HepG2 (cell line): ENCODE data around the gene PSME3IP1. TPM values are rescaled to one million over a fixed set of nuclear protein-coding genes. Genes with fewer than 3 reads are reported as not detected.

ENCODE experiments used
- ATAC-seq: fragments of 200-7000 bp; cut with Tn5 transposase; 3 replicates; pipeline ENCODE4 v1.9.1; 2020; ENCODE audit warnings: mild to moderate bottlenecking, moderate library complexity
- BruUV-seq: library from RNA; stranded (reverse); fragments of 400-500 nt; replicated peaks from 2 replicates; lab custom pipeline; 2021; lab: Mats Ljungman, UMichigan
- CTCF ChIA-PET: fragments of 300-600 bp; formaldehyde crosslinking; extraction: SDS; loops from one replicate; lab custom pipeline; 2021; ENCODE audit warnings: low total read pairs, inconsistent platforms, low intra/inter-chr PET ratio; lab: Yijun Ruan, JAX
- POLR2A ChIA-PET: fragments of 350-600 bp; sonication (Branson Sonifier 250); formaldehyde crosslinking; loops from one replicate; lab custom pipeline; 2020; ENCODE audit warnings: antibody characterized with exemption, inconsistent platforms; lab: Yijun Ruan, JAX
- DNase-seq: peaks from one replicate; pipeline ENCODE4 v3.0.0-alpha.2; 2015; ENCODE audit warnings: low spot score
- FAIRE-seq: peaks from 3 replicates; lab custom pipeline; 2011; peaks lifted over from hg19 to GRCh38; lab: Jason Lieb, UNC
- H2AFZ ChIP-seq: one replicate; pipeline ENCODE4 v1.6.1; 2011; ENCODE audit warnings: low read length, inconsistent platforms
- H3K27ac ChIP-seq: fragments of 300-600 bp; 3 replicates; pipeline ENCODE4 v1.8.0; 2011; ENCODE audit warnings: mixed run types, mild to moderate bottlenecking, mixed read lengths, low read length, inconsistent platforms; ENCODE audit not compliant: insufficient read depth; ENCODE audit errors: extremely low read length
- H3K27me3 ChIP-seq, 2 experiments: fragments of 200-600 bp in 1 of 2; 2 replicates in 1 of 2; 3 replicates in 1 of 2; pipeline versions ENCODE4 v1.6.0 to v1.8.0; 2011; ENCODE audit warnings: low read length in 2 of 2, mild to moderate bottlenecking in 2 of 2, moderate library complexity in 2 of 2, inconsistent platforms in 1 of 2; ENCODE audit not compliant: insufficient read depth in 2 of 2, control insufficient read depth in 1 of 2
- H3K36me3 ChIP-seq, 2 experiments: fragments of 200-600 bp in 1 of 2; replicated peaks in 1 of 2; 2 replicates in 1 of 2; 3 replicates in 1 of 2; pipeline versions ENCODE4 v1.5.1 to v1.8.0; 2011; ENCODE audit warnings: low read length in 2 of 2, inconsistent platforms in 1 of 2; ENCODE audit not compliant: insufficient read depth in 2 of 2, control insufficient read depth in 1 of 2
- H3K4me1 ChIP-seq: 2 replicates; pipeline ENCODE4 v1.5.1; 2012; ENCODE audit warnings: low read length, inconsistent platforms; ENCODE audit not compliant: insufficient read depth
- H3K4me2 ChIP-seq: 2 replicates; pipeline ENCODE4 v1.6.0; 2011; ENCODE audit warnings: low read depth, low read length, inconsistent platforms
- H3K4me3 ChIP-seq, 3 experiments: fragments of 200-600 bp in 1 of 3; sonication (generic), shearing (Covaris generic) in 1 of 3; replicated peaks in 1 of 3; 2 replicates each; pipeline ENCODE4 v1.5.1; 2011 to 2016; ENCODE audit warnings: low read length in 3 of 3, inconsistent platforms in 2 of 3, low read depth in 2 of 3, mild to moderate bottlenecking in 2 of 3, control low read depth in 1 of 3, mixed read lengths in 1 of 3; ENCODE audit not compliant: insufficient read depth in 1 of 3
- H3K79me2 ChIP-seq: one replicate; pipeline ENCODE4 v1.6.1; 2011; ENCODE audit warnings: low read length, inconsistent platforms; ENCODE audit not compliant: insufficient read depth
- H3K9ac ChIP-seq: 2 replicates; pipeline ENCODE4 v1.6.0; 2011; ENCODE audit warnings: mild to moderate bottlenecking, low read depth, low read length, inconsistent platforms; ENCODE audit not compliant: insufficient read depth
- H3K9me3 ChIP-seq: 2 replicates; pipeline ENCODE4 v1.5.1; 2012; ENCODE audit warnings: mild to moderate bottlenecking, low read length
- H4K20me1 ChIP-seq: 2 replicates; pipeline ENCODE4 v1.6.0; 2011; ENCODE audit warnings: inconsistent platforms, mild to moderate bottlenecking, low read length, moderate library complexity; ENCODE audit not compliant: insufficient read depth
- CREM ChIP-seq, 2 experiments: sonication (generic) in 1 of 2; formaldehyde crosslinking in 1 of 2; IDR thresholded peaks; 2 replicates each; pipeline versions ENCODE4 v1.4.0 to v1.6.1; 2016 to 2020; ENCODE audit warnings: antibody characterized with exemption in 1 of 2, mild to moderate bottlenecking in 1 of 2, missing genetic modification reagents in 1 of 2
- FLYWCH1 ChIP-seq: sonication (generic); formaldehyde crosslinking; IDR thresholded peaks from 2 replicates; pipeline ENCODE4 v1.8.1; 2023; ENCODE audit warnings: mild to moderate bottlenecking, missing genetic modification reagents
- NKX3-1 ChIP-seq: sonication (generic); formaldehyde crosslinking; IDR thresholded peaks from 2 replicates; pipeline ENCODE4 v1.5.0; 2020; ENCODE audit warnings: missing genetic modification reagents
- PTBP1 ChIP-seq: fragments of 200-400 bp; formaldehyde crosslinking; IDR thresholded peaks from 2 replicates; pipeline ENCODE4 v1.6.1; 2018; ENCODE audit warnings: low read length, low read depth; ENCODE audit not compliant: poor library complexity, severe bottlenecking
- ZFP36L1 ChIP-seq: sonication (generic); formaldehyde crosslinking; IDR thresholded peaks from 2 replicates; pipeline ENCODE4 v1.8.0; 2022; ENCODE audit warnings: mild to moderate bottlenecking, missing genetic modification reagents, moderate library complexity
- ZNF264 ChIP-seq: sonication (generic); formaldehyde crosslinking; IDR thresholded peaks from 2 replicates; pipeline ENCODE4 v1.4.0; 2020; ENCODE audit warnings: missing genetic modification reagents
- ZNF672 ChIP-seq: sonication (generic); formaldehyde crosslinking; IDR thresholded peaks from 2 replicates; pipeline ENCODE4 v1.8.1; 2022; ENCODE audit warnings: missing genetic modification reagents
- WGBS: methylation state at CpG from one replicate; pipeline ENCODE4 v1.1.6; 2017; ENCODE audit warnings: low lambda C conversion rate; 5-methylcytosine and 5-hydroxymethylcytosine counted together
- in situ Hi-C: cut with HindIII; loops from 2 replicates; pipeline ENCODE4 v1.10.0; 2017; ENCODE audit warnings: low pct_unique_long_range_greater_than_20kb; ENCODE audit not compliant: extremely low pct_ligation_motif_present
- intact Hi-C: fragments of 100-400 bp; cut with micrococcal nuclease; formaldehyde crosslinking; loops from one replicate; pipeline ENCODE4 v1.10.0; 2022; ENCODE audit not compliant: unreplicated experiment
- polyA plus RNA-seq, 8 experiments: library from polyadenylated mRNA; depleted of rRNA in 3 of 8; stranded (reverse) in 7 of 8; unstranded in 1 of 8; fragments of >200 nt; fragmentation: Illumina TruSeq in 4 of 8; extraction: Trizol in 4 of 8; gene quantifications; 2 replicates each; pipeline versions ENCODE4 v1.2.1 to v1.2.3, GENCODE V29; 2011 to 2016; ENCODE audit warnings: low read depth in 4 of 8, missing spikeins in 1 of 8, mixed read lengths in 1 of 8; ENCODE audit not compliant: insufficient read depth in 1 of 8
- total RNA-seq, 5 experiments: library from RNA; depleted of rRNA; stranded (reverse); fragments of >200 nt; fragmentation: Illumina TruSeq; extraction: Trizol; gene quantifications; 2 replicates each; pipeline ENCODE4 v1.2.3, GENCODE V29; 2016; ENCODE audit warnings: low read depth in 1 of 5
- TF ChIP-seq, protein P1 (sequence below): sonication (generic); formaldehyde crosslinking; IDR thresholded peaks from 2 replicates; pipeline ENCODE4; 2020; ENCODE audit warnings: missing genetic modification reagents, mild to moderate bottlenecking, borderline replicate concordance
- TF ChIP-seq, protein P2 (sequence below): sonication (generic); formaldehyde crosslinking; IDR thresholded peaks from 2 replicates; pipeline ENCODE4 v1.4.0; 2020; ENCODE audit warnings: missing genetic modification reagents, borderline replicate concordance

The PSME3IP1 gene
- total and polyA plus RNA-seq, 2 of the 13 experiments (the other 11 are each of a cell fraction or from before 2014, with no cell fraction given) = 90.8 to 99.8 TPM

DNA sequence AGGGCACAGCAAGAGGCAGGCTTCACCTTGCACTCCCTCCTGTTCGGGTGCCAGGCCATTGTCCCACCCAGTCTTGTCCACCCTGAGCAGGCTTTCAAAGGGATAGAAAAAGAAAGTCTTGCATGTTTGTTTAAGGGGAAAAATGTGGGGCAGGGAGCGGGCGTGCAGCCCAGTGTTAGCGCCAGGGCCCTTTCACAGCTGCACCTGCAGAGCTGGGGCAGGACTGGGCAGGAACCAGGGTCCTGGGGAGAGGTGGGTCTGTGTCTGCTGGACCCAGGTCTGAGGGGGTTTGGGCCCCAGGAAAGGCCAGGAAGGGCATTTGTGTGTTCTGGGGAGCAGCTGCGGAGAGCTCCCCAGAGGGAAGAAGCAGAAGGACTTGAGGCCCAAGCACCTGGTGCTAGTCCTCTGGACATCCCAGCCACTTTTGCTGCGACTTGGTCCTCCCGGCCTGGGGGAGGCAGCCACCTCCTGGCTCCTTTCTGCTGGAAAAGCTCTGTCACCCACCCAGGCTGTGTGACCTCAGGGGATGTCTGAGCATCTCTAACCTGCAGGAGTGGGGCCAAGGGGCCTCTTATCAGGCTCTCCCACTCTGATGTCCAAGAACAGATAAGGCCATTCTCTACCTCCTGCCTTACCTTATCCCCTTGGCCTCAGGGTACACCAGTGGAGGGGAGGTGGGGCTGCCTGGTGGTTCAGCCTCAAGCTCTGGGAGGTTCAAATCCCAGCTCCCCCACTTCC is 44.7 kb downstream of the PSME3IP1 start:
- Histone ChIP-seq H3K9me3 (no peaks in the 10 kb centered on the region), H3K4me3 (no peak overlapping the region), H2AFZ (no peak overlapping the region), H3K4me2 (no peak overlapping the region), H4K20me1 (no peaks in the 10 kb centered on the region), H3K27me3 (no peaks in the 10 kb centered on the region), H3K36me3 (no peaks in the 10 kb centered on the region), H3K9ac (no peak overlapping the region), H3K4me1 (peaks cover 22% of the 10 kb centered on the region), H3K27ac (no peak overlapping the region), H3K79me2 (no peaks in the 10 kb centered on the region)
- intact Hi-C loops = no loop called here
- WGBS = 60% methylated on average over 7 of the region's 7 CpGs
- CTCF ChIA-PET = no interaction called here
- no peak for TF ChIP-seq NKX3-1
- TF ChIP-seq ZNF264 (CRISPR knock-in tag) = peak; percentile 56; the same call in 1 of the 2 replicates
- TF ChIP-seq PTBP1 = no peak
- no peak for TF ChIP-seq ZNF672 (CRISPR knock-in tag)
- DNase-seq (no peak), FAIRE-seq (no peak), ATAC-seq (no peak)
- POLR2A ChIA-PET = no interaction called here
- in situ Hi-C loops = no loop called here
- no TSS peak for BruUV-seq

DNA sequence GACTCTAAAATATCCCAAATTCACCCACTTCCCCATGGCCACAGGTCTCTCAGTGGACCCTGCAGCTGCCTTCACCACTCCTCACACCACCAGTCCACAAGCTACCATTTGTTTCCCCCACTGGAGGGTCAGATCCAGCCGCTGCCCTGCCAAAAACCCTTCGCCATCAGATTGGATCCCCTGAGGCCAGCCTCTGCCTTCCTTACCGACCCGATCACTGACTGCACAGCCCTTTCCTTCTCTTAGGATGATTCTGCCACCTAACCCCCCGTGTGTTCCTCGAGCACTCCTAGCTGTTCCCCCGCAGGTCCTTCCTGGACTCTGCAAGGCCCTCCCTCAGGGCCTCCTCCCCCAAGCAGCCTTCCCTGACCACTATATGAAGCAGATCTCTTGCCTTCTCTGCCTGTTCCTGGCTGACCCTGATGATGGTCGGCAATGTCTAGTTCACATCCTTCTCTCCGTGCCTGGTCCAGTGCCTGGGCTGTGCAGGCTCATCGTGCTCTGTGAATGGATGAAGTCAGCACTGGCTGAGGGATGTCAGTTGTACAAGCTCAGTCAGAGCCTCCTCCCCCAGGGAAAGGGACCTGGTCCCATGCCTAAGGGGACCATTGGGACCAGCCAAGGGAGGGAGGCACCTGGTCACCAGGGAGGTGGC is 47.4 kb downstream of the PSME3IP1 start:
- no peak overlapping the region for H3K4me2 ChIP-seq
- no peak for TF ChIP-seq ZFP36L1
- TF ChIP-seq CREM (IDR thresholded peaks at IDR 0.05) = no peak
- no peak for TF ChIP-seq CREM (CRISPR knock-in tag; IDR thresholded peaks at IDR 0.05)
- TF ChIP-seq FLYWCH1 (CRISPR knock-in tag) = no peak
- TF ChIP-seq, protein P1, sequence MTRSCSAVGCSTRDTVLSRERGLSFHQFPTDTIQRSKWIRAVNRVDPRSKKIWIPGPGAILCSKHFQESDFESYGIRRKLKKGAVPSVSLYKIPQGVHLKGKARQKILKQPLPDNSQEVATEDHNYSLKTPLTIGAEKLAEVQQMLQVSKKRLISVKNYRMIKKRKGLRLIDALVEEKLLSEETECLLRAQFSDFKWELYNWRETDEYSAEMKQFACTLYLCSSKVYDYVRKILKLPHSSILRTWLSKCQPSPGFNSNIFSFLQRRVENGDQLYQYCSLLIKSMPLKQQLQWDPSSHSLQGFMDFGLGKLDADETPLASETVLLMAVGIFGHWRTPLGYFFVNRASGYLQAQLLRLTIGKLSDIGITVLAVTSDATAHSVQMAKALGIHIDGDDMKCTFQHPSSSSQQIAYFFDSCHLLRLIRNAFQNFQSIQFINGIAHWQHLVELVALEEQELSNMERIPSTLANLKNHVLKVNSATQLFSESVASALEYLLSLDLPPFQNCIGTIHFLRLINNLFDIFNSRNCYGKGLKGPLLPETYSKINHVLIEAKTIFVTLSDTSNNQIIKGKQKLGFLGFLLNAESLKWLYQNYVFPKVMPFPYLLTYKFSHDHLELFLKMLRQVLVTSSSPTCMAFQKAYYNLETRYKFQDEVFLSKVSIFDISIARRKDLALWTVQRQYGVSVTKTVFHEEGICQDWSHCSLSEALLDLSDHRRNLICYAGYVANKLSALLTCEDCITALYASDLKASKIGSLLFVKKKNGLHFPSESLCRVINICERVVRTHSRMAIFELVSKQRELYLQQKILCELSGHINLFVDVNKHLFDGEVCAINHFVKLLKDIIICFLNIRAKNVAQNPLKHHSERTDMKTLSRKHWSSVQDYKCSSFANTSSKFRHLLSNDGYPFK (CRISPR knock-in tag) = 0 out of 2 replicates have a peak, but pooled peaks have one; percentile 23
- TF ChIP-seq, protein P2, sequence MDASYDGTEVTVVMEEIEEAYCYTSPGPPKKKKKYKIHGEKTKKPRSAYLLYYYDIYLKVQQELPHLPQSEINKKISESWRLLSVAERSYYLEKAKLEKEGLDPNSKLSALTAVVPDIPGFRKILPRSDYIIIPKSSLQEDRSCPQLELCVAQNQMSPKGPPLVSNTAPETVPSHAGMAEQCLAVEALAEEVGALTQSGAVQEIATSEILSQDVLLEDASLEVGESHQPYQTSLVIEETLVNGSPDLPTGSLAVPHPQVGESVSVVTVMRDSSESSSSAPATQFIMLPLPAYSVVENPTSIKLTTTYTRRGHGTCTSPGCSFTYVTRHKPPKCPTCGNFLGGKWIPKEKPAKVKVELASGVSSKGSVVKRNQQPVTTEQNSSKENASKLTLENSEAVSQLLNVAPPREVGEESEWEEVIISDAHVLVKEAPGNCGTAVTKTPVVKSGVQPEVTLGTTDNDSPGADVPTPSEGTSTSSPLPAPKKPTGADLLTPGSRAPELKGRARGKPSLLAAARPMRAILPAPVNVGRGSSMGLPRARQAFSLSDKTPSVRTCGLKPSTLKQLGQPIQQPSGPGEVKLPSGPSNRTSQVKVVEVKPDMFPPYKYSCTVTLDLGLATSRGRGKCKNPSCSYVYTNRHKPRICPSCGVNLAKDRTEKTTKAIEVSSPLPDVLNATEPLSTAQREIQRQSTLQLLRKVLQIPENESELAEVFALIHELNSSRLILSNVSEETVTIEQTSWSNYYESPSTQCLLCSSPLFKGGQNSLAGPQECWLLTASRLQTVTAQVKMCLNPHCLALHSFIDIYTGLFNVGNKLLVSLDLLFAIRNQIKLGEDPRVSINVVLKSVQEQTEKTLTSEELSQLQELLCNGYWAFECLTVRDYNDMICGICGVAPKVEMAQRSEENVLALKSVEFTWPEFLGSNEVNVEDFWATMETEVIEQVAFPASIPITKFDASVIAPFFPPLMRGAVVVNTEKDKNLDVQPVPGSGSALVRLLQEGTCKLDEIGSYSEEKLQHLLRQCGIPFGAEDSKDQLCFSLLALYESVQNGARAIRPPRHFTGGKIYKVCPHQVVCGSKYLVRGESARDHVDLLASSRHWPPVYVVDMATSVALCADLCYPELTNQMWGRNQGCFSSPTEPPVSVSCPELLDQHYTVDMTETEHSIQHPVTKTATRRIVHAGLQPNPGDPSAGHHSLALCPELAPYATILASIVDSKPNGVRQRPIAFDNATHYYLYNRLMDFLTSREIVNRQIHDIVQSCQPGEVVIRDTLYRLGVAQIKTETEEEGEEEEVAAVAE (CRISPR knock-in tag) = no peak

More for the DNA sequence above, 47.4 kb downstream of the PSME3IP1 start:
- DNase-seq = no peak
- intact Hi-C loops = no loop called here
- BruUV-seq = no TSS peak
- no peaks in the 10 kb centered on the region for H4K20me1 ChIP-seq
- no peaks in the 10 kb centered on the region for H3K9me3 ChIP-seq
- no peak for ATAC-seq
- FAIRE-seq = no peak
- no peak overlapping the region for H3K4me3 ChIP-seq
- WGBS = 79% methylated on average over 10 of the region's 10 CpGs
- peaks cover 15% of the 10 kb centered on the region for H3K4me1 ChIP-seq
- POLR2A ChIA-PET = no interaction called here
- CTCF ChIA-PET = no interaction called here
- H2AFZ ChIP-seq = no peak overlapping the region
- in situ Hi-C loops = no loop called here
- H3K9ac ChIP-seq = no peak overlapping the region
- no peaks in the 10 kb centered on the region for H3K36me3 ChIP-seq
- H3K27me3 ChIP-seq = no peaks in the 10 kb centered on the region
- H3K79me2 ChIP-seq = no peaks in the 10 kb centered on the region
- H3K27ac ChIP-seq = no peak overlapping the region
